Cortex of kidney (tissue), 1 donor: ENCODE results near the gene NRDE2.
"Not testable (repeated sequence)": the region's sequence is repeated elsewhere in the genome, so short reads cannot be mapped to it uniquely, and the experiment has no call there.

ENCODE experiments used
- DNase-seq: peaks from one replicate; lab custom pipeline; 2025; lab: John Stamatoyannopoulos, UW

Gene NRDE2

DNA sequence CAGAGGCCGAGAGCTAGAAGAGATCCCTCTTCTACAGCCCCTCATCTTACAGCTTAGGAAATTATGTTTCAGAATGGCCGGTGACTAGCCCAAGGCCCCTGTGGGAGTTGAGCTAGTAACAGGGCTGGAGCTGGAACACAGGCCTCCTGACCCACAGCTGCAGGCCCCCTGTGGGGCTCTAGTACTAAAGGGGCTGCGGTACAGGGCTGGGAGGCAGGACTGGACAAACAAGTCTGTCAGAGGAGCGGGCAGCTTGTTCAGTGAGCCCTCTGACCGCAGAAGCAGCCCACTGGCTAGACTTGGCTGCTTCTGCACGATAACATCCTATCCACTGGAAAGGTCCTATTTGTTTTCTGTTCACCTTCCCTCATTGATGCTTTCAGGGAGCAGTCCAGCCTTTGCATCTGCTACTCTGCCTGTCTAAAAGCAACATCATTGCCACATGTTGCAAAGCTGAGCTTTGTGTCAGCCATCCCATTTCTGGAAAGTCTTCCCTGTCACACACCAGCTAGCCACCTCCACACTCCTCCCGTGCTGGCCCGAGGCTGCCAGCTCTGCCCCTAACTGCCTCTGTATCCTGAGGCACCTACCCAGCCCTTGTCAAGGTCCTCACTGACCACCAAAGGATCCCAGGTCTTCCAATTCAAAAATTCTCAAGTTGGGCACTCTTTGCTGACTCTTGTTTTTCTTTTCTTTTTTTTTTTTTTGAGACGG, 65.1 kb downstream of the NRDE2 start:
- no peak for DNase-seq

DNA sequence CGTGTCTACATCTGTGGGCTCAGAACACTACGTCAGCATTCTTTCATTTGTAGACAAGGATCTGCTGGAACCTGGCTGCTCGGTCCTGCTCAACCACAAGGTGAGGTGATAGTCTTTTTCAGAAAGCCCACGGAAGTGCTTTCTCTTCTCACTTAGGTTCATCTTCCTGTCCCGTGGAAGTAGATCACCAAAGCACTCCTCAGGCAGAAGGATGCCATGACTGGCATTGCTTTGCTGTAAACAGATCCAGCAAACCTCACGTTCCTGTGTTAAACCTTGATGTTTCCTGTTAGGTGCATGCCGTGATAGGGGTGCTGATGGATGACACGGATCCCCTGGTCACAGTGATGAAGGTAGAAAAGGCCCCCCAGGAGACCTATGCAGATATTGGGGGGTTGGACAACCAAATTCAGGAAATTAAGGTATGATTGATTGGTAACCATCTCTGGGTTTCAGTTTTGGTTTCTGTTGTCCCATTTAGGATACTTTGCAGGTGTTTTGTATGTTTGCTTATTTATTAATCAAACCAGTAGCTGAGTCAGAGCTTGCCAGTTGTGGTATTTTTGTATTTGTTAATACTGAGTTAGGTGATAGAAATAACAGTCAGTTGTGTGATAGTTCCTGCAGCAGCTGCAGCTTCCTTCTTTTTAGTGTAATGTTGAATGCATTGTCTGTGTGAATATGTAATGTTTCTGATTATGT, 67.8 kb downstream of the NRDE2 start:
- DNase-seq = no peak

GRCh38 chr14:90256354-90257131, 75.2 kb downstream of the NRDE2 start, which contains the start of gene PSMC1:
PSMC1 (plus strand) TSS chr14:90256553; CDS start chr14:90256598, 45 bp downstream.
- DNase-seq = no peak

DNA sequence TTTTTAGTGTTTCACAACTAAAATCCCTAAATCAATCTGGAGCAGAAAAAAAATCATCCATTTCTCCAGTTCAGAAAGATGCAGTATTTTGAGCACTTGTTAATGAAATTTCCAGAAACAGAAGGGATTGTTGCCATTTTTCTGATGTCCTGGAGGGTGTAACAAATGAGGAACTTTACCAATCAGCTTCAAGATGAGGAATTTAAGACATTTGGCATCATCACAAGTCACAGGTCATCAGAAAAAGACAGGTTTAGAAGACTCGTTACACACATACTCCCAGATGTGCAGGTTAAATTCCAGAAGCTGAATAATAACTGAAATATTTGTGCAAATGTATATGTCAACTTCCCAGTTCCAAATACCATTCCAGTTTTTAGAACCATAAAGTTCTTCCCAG, 75.9 kb downstream of the NRDE2 start:
- no peak for DNase-seq

DNA sequence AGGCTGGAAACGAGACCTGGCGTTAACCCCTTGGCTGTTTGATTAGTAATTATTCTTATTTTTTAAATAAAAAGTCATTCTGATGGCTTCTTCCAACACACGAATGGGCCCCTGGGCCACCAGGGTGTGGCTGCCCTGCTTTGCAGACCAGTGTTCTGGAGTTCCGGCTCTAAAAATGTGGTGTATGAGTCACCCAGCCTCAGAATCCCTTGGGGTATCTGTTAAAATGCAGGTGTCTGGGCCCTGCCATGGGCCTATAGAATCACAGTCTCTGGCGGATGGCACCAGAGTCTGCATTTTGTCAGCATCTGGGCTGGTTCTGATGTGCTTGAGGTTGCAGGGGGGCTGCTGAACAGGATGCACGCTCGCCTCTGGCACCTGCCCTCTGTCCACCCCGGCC, 77.9 kb downstream of the NRDE2 start:
- DNase-seq = no peak

GRCh38 chr14:90248594-90248993, 83.1 kb downstream of the NRDE2 start:
- no peak for DNase-seq

- DNase-seq = not testable (repeated sequence)
Observed at GRCh38 chr14:90247441-90247840, 84.3 kb downstream of the NRDE2 start.

- no peak for DNase-seq
Observed at GRCh38 chr14:90246936-90247335, 84.8 kb downstream of the NRDE2 start.

DNA sequence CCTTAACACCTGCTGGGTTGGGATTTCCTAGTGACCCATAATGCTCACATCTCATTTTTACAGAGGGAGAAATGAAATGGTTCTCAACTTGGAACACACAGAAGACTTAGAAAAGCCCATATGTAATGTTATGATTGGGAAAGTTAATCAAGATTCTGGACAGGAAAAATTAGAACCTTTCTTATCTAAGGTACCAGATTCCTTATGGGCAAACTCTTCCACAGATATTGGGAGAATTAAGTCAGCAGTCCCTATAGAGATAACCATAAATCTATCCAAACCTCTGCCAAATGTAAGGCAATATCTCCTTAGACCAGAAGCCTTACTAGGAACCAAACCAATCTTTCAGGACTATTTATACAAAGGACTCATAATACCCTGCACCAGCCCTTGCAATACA, 89.3 kb downstream of the NRDE2 start:
- no peak for DNase-seq

DNA sequence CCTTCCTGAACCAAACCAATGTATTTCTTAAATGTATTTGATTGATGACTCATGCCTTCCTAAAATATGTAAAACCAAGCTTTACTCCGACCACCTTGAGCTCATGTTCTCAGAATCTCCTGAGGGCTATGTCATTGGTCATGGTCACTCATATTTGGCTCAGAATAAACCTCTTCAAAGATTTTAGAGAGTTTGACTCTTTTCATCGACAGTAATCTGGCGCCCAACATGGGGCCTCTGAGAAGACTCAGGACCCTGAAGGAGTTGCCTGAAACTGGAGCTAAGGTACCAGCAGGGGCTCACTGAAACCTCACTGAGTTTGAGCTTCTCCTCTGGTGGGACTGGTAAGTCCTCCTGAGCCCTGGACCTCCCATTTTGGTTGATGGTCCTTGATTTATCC, 92.6 kb downstream of the NRDE2 start:
- no peak for DNase-seq

GRCh38 chr14:90235179-90235976, 96.4 kb downstream of the NRDE2 start:
- DNase-seq = no peak

- not testable (repeated sequence) for DNase-seq
Observed at GRCh38 chr14:90229942-90230341, 101.8 kb downstream of the NRDE2 start.

DNA sequence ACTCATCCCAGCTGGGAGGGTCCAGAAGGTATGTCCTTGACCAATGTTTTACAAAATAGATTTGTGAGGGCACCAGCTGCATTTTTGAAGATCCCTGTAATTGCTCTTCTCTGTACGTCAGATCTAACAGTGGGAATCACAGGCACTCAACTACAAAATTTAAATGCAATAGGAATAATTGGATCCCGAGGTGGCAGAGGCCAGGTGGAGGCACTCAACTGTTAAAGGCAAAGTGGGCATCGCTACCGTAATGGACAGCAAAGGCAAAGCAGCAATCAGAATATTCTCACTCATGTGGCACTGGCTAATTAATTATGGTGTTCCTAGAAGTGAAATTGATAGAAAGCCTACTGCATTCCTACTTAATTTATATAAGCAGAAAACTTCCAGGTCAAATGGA, 103.3 kb downstream of the NRDE2 start:
- DNase-seq = no peak
